CD4-positive, CD25-positive, alpha-beta regulatory T cell (primary cell): Measurements from ENCODE around the gene RNU1-2. TPM values are rescaled to one million over a fixed set of nuclear protein-coding genes. Genes with fewer than 3 reads are reported as not detected.
"Not testable (repeated sequence)": the region's sequence is repeated elsewhere in the genome, so short reads cannot be mapped to it uniquely, and the experiment has no call there.

Experiments
- ATAC-seq, 2 donors: fragments of 150-1000 bp; cut with Tn5 transposase; one replicate each; pipeline ENCODE4 v1.10.0; 2021; ENCODE audit warnings: low read depth in 2 of 2, moderate number of reproducible peaks in 2 of 2, moderate library complexity in 1 of 2
- DNase-seq, 3 donors: peaks; one replicate each; pipeline versions ENCODE4 v3.0.0 to v3.0.0-alpha.2; 2012 to 2022; ENCODE audit warnings: mixed read lengths in 1 of 3
- H3K27ac ChIP-seq: one replicate; pipeline ENCODE4 v1.7.0; 2013; ENCODE audit warnings: mild to moderate bottlenecking, low read length; ENCODE audit not compliant: insufficient read depth, poor library complexity, severe bottlenecking
- H3K27me3 ChIP-seq: one replicate; pipeline ENCODE4 v1.7.0; 2013; ENCODE audit warnings: low read length; ENCODE audit not compliant: control insufficient read depth, insufficient read depth
- H3K36me3 ChIP-seq: one replicate; pipeline ENCODE4 v1.7.0; 2013; ENCODE audit warnings: mild to moderate bottlenecking, low read length, moderate library complexity; ENCODE audit not compliant: control insufficient read depth, insufficient read depth
- H3K4me1 ChIP-seq: 2 replicates; pipeline ENCODE4 v1.7.0; 2013; ENCODE audit warnings: mild to moderate bottlenecking, low read length; ENCODE audit not compliant: insufficient read depth, control insufficient read depth, poor library complexity, severe bottlenecking
- H3K4me3 ChIP-seq: one replicate; pipeline ENCODE4 v1.7.0; 2013; ENCODE audit warnings: low read depth, mild to moderate bottlenecking, low read length, moderate library complexity
- H3K9me3 ChIP-seq, 2 experiments: 1 replicate in 1 of 2; 2 replicates in 1 of 2; pipeline ENCODE4 v1.7.0; 2013; ENCODE audit warnings: low read length in 2 of 2, mild to moderate bottlenecking in 1 of 2, moderate library complexity in 1 of 2; ENCODE audit not compliant: control insufficient read depth in 2 of 2
- H3K27ac Mint-ChIP-seq, 3 donors: one replicate each; pipeline ENCODE4 v1.8.0; 2020 to 2022; ENCODE audit warnings: mild to moderate bottlenecking in 3 of 3, mixed read lengths in 3 of 3, moderate library complexity in 2 of 3
- H3K27me3 Mint-ChIP-seq: one replicate; pipeline ENCODE4 v1.8.0; 2022; ENCODE audit warnings: mild to moderate bottlenecking, mixed read lengths
- H3K36me3 Mint-ChIP-seq: one replicate; pipeline ENCODE4 v1.8.0; 2020; ENCODE audit warnings: mixed read lengths
- H3K4me1 Mint-ChIP-seq, 4 donors: one replicate each; pipeline ENCODE4 v1.8.0; 2020 to 2022; ENCODE audit warnings: mixed read lengths in 4 of 4, mild to moderate bottlenecking in 1 of 4
- H3K4me3 Mint-ChIP-seq, 4 donors: one replicate each; pipeline ENCODE4 v1.8.0; 2020 to 2022; ENCODE audit warnings: mild to moderate bottlenecking in 4 of 4, mixed read lengths in 4 of 4, moderate library complexity in 3 of 4
- H3K9me3 Mint-ChIP-seq, 7 donors: one replicate each; pipeline ENCODE4 v1.8.0; 2020 to 2022; ENCODE audit warnings: mixed read lengths in 7 of 7, mild to moderate bottlenecking in 3 of 7, moderate library complexity in 2 of 7
- polyA plus RNA-seq, 4 donors: library from polyadenylated mRNA; unstranded; fragments of 300-500 nt; fragmentation: Illumina TruSeq; gene quantifications; one replicate each; pipeline ENCODE4 v1.2.3, GENCODE V29; 2021
- total RNA-seq: library from RNA; stranded (reverse); gene quantifications from one replicate; pipeline ENCODE4 v1.2.3, GENCODE V29; 2022

RNU1-2 gene
- total and polyA plus RNA-seq, 5 donors from 2014 or later = 23.7 to 3,278 TPM; not detected in 3

DNA sequence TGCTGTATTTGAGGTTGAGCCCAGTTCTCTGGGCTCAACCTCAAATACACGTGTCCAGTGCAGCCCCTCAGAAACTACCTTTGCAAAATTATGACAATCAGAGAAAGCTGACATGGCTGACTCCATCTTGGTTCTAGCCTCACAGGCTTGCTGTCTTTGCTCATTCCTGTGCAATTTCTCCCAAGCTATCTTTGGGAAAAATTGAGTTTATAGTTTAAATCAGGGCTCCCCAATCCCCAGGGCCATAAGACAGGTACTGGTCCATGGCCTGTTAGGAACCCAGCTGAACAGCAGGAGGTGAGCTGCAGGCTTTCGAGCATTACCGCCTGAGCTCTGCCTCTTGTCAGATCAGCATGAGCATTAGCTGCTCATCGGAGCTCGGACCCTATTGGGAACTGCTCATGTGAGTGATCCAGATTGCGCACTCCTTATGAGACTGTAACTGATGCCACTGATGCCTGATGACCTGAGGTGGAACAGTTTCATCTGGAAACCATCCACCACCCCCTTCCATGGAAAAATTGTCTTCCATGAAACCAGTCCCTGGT, 2.7 kb upstream of the RNU1-2 start:
- Mint-ChIP-seq H3K4me1 (peaks cover 7 to 50% (median 23%) of the 10 kb centered on the region in 4 donors), H3K27me3 (peaks cover 55% of the 10 kb centered on the region), H3K27ac (peak overlapping the region in 1 of 3 donors; percentile 100), H3K4me3 (peak overlapping the region in 2 of 4 donors; percentile 22 to 36)
- not testable (repeated sequence) for DNase-seq, H3K4me3 ChIP-seq, H3K9me3 Mint-ChIP-seq, H3K36me3 ChIP-seq, H3K36me3 Mint-ChIP-seq, H3K27me3 ChIP-seq, ATAC-seq, H3K9me3 ChIP-seq, H3K27ac ChIP-seq
- H3K4me1 ChIP-seq = peaks cover 26% of the 10 kb centered on the region

DNA sequence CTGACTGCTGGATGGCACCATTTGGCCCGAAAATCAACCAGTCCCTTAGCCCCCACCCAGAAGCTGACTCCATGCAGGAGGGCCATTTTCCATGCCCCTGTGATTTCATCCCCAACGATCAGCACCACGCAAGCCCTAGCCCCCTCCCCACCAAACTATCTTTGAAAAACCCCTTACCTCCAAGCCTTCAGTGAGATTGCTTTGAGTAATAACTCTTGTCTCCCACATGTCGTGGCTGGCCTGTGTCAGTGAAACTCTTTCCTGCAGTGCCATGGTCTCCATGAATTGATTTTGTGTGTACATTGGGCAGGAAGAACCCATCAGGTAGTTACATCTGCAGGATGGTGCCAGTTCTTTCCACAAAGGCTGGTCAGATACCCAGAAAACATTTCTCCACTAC, 2.0 kb upstream of the RNU1-2 start:
- not testable (repeated sequence) for H3K27me3 ChIP-seq, H3K9me3 ChIP-seq, H3K27ac ChIP-seq, ATAC-seq, DNase-seq, H3K36me3 Mint-ChIP-seq, H3K4me3 ChIP-seq, H3K36me3 ChIP-seq, H3K9me3 Mint-ChIP-seq
- peaks cover 24% of the 10 kb centered on the region for H3K4me1 ChIP-seq
- Mint-ChIP-seq H3K4me1 (peaks cover 3 to 47% (median 24%) of the 10 kb centered on the region in 4 donors), H3K27me3 (peaks cover 48% of the 10 kb centered on the region), H3K4me3 (peak overlapping the region in 2 of 4 donors; percentile 49 to 85), H3K27ac (peak overlapping the region; percentile 62 to 100 (median 65))

DNA sequence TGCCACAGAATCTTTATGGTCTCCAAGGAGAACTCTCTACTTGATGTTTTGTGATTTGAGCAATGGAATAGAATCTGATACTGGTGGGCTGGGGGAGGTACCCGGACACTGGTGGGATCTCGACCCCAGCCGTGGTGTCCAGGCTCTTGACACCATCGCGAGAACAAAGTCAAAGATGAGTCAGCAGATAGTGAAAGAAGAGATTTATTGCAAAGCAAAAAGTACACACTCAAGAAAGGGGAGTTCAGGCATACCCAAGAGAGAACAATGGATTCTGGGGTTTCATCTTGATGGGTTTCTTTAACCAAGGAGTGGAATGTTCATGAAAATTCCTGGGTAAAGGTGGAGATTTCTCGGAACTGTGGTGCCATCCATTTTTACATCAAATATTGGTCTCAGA, 1.4 kb upstream of the RNU1-2 start:
- H3K4me3 ChIP-seq, H3K9me3 ChIP-seq, DNase-seq, H3K9me3 Mint-ChIP-seq, H3K36me3 ChIP-seq, H3K36me3 Mint-ChIP-seq, H3K27ac ChIP-seq, ATAC-seq, H3K27me3 ChIP-seq: not testable (repeated sequence)
- H3K4me1 ChIP-seq = peaks cover 18% of the 10 kb centered on the region
- Mint-ChIP-seq H3K4me1 (peaks cover 3 to 41% (median 23%) of the 10 kb centered on the region in 4 donors), H3K27ac (peak overlapping the region; percentile 62 to 100 (median 65)), H3K27me3 (peaks cover 43% of the 10 kb centered on the region), H3K4me3 (peak overlapping the region in 3 of 4 donors; percentile 62 to 85 (median 82))

- Mint-ChIP-seq H3K27me3 (peaks cover 34% of the 10 kb centered on the region), H3K27ac (peak overlapping the region; percentile 65 to 100 (median 100)), H3K4me3 (peak overlapping the region; percentile 56 to 85 (median 83)), H3K4me1 (peaks cover 3 to 33% (median 19%) of the 10 kb centered on the region in 4 donors)
- H3K4me3 ChIP-seq = peak overlapping the region; percentile 59
- not testable (repeated sequence) for H3K9me3 Mint-ChIP-seq, H3K36me3 ChIP-seq, H3K9me3 ChIP-seq, DNase-seq, H3K36me3 Mint-ChIP-seq, H3K27me3 ChIP-seq, ATAC-seq
- peak overlapping the region; percentile 85 for H3K27ac ChIP-seq
- peaks cover 12% of the 10 kb centered on the region for H3K4me1 ChIP-seq
Observed at GRCh38 chr1:16895233-16895597, 565 bp upstream of the RNU1-2 start.

DNA sequence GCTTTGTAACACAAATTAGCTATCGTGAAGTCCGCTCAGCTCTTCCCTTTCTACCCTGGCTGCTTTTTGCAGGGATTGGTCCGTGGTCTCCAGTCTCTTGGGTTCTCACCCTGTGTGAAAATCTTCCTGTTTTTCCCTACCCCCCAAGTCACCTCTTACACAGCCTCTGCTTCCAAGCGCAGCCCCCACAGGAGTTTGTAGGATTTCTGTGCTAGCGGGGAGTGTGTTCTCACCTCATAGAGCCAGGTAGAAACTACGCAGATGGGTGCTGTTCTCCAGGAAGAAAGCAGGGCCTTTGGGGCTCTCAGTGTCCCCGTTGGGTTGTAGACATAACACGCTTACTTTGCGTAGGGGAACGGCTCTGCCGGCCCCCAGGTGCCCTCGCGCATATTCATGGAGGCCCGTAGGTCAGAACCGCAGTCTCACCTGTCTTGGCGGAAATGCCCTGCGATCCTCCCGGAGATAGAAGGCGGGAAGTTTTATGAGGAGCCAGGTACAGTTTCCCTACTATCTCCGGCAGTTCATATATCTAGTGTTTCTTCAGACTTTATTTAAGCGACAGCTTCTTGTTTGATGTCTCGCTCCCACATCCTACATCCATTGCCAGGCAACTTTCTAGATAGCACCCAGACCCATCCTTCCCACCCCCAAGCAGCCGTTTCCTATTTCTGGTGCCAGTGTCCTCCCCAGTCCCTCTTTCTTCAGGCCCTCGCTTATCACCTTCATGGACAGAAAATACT, 706 bp downstream of the RNU1-2 start:
- H3K36me3 ChIP-seq, H3K36me3 Mint-ChIP-seq, H3K27me3 ChIP-seq, H3K9me3 Mint-ChIP-seq, H3K9me3 ChIP-seq: not testable (repeated sequence)
- ATAC-seq = peak; percentile 4 to 10
- H3K27ac Mint-ChIP-seq = peak overlapping the region; percentile 90 to 100 (median 100)
- peaks cover 3 to 41% (median 23%) of the 10 kb centered on the region in 4 donors for H3K4me1 Mint-ChIP-seq
- peak overlapping the region; percentile 45 for H3K4me3 ChIP-seq
- peaks cover 26% of the 10 kb centered on the region for H3K27me3 Mint-ChIP-seq
- peak overlapping the region; percentile 82 to 85 (median 84) for H3K4me3 Mint-ChIP-seq
- peaks cover 12% of the 10 kb centered on the region for H3K4me1 ChIP-seq
- H3K27ac ChIP-seq = peak overlapping the region; percentile 85
- DNase-seq = peak; percentile 67 to 75 (median 71)

DNA sequence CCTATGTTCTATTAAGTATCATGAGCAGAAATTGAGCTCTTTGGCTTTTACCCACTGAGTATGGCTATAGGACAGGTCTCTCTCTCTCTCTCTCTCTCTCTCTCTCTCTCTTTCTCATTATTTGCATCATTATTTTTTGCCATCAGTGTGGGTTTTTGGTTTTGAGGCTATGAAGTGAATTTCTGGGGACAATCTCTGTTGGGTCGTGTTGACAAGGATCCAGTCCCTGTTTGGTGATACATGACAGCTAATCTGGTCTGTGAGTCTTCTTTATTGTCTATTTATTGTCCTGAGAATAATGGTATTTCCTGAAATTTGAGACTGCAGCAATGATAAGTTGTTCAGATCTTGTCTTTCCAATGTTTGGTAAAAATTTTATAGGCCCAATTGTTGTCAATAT, 1.9 kb downstream of the RNU1-2 start:
- DNase-seq, H3K27me3 ChIP-seq, H3K36me3 Mint-ChIP-seq, H3K27ac ChIP-seq, H3K4me3 ChIP-seq, ATAC-seq, H3K9me3 ChIP-seq, H3K36me3 ChIP-seq, H3K9me3 Mint-ChIP-seq: not testable (repeated sequence)
- peaks cover 15% of the 10 kb centered on the region for H3K4me1 ChIP-seq
- peak overlapping the region; percentile 54 to 100 (median 90) for H3K27ac Mint-ChIP-seq
- peaks cover 3 to 46% (median 26%) of the 10 kb centered on the region in 4 donors for H3K4me1 Mint-ChIP-seq
- H3K4me3 Mint-ChIP-seq = peak overlapping the region; percentile 36 to 91 (median 66)
- peaks cover 19% of the 10 kb centered on the region for H3K27me3 Mint-ChIP-seq

DNA sequence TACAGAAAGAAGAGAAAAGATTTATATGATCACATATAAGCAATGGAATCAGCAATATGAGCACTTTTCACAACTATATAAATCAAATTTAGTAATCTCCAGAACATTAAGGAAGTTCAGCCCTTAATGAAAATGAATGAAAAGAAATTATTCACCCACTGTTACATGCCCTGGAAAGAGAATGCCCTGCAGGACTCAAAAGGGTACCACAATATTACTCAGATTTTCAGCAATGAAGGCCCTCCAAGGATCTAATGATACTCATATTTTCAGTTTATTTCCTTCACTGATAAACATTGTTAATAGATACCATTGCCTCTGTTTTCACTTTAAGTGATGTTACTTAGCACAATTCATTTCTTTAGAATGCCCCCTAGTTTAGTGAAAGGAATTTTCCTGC, 2.5 kb downstream of the RNU1-2 start:
- not testable (repeated sequence) for H3K36me3 Mint-ChIP-seq, ATAC-seq, H3K27me3 ChIP-seq, H3K9me3 ChIP-seq, DNase-seq, H3K4me3 ChIP-seq, H3K36me3 ChIP-seq, H3K27ac ChIP-seq, H3K9me3 Mint-ChIP-seq
- peak overlapping the region in 2 of 4 donors; percentile 85 to 91 for H3K4me3 Mint-ChIP-seq
- H3K4me1 Mint-ChIP-seq = peaks cover 3 to 46% (median 31%) of the 10 kb centered on the region in 4 donors
- H3K27me3 Mint-ChIP-seq = peaks cover 17% of the 10 kb centered on the region
- peaks cover 21% of the 10 kb centered on the region for H3K4me1 ChIP-seq
- H3K27ac Mint-ChIP-seq = peak overlapping the region in 2 of 3 donors; percentile 29 to 100
